Neuronal stem cell (in vitro differentiated cells): ENCODE measurements around the gene NOS1.

Experiments
- DNase-seq: peaks from one replicate; pipeline ENCODE4 v3.0.0-alpha.2; 2013; ENCODE audit warnings: low spot score
- H2AFZ ChIP-seq: one replicate; pipeline ENCODE4 v1.6.1; 2013; ENCODE audit warnings: mild to moderate bottlenecking, low read length, inconsistent platforms
- H2AK5ac ChIP-seq: 2 replicates; pipeline ENCODE4 v1.6.1; 2013; ENCODE audit warnings: low read depth, mild to moderate bottlenecking, inconsistent platforms, low read length, moderate library complexity, mixed read lengths
- H2BK120ac ChIP-seq: 2 replicates; pipeline ENCODE4 v1.6.1; 2013; ENCODE audit warnings: low read depth, mild to moderate bottlenecking, inconsistent platforms, low read length, moderate library complexity, mixed read lengths
- H2BK12ac ChIP-seq: one replicate; pipeline ENCODE4 v1.6.1; 2013; ENCODE audit warnings: low read length, inconsistent platforms
- H2BK15ac ChIP-seq: 2 replicates; pipeline ENCODE4 v1.6.1; 2013; ENCODE audit warnings: mild to moderate bottlenecking, low read length, inconsistent platforms, mixed read lengths
- H2BK5ac ChIP-seq: one replicate; pipeline ENCODE4 v1.6.1; 2013; ENCODE audit warnings: inconsistent platforms, mild to moderate bottlenecking, low read length, moderate library complexity
- H3K14ac ChIP-seq: one replicate; pipeline ENCODE4 v1.6.1; 2013; ENCODE audit warnings: low read length, inconsistent platforms
- H3K18ac ChIP-seq: 2 replicates; pipeline ENCODE4 v1.6.1; 2013; ENCODE audit warnings: low read length, inconsistent platforms
- H3K23ac ChIP-seq: 2 replicates; pipeline ENCODE4 v1.6.1; 2013; ENCODE audit warnings: low read depth, mild to moderate bottlenecking, mixed read lengths, low read length, inconsistent platforms; ENCODE audit not compliant: poor library complexity
- H3K27ac ChIP-seq: replicated peaks from 3 replicates; pipeline ENCODE4 v1.5.1; 2013; ENCODE audit warnings: low read length, inconsistent platforms
- H3K27me3 ChIP-seq, 3 experiments: 2 replicates each; pipeline ENCODE4 v1.6.1; 2013; ENCODE audit warnings: low read length in 3 of 3, mild to moderate bottlenecking in 2 of 3, inconsistent platforms in 1 of 3, low read depth in 1 of 3, mixed read lengths in 1 of 3, moderate library complexity in 1 of 3; ENCODE audit not compliant: control insufficient read depth in 3 of 3, insufficient read depth in 3 of 3
- H3K36me3 ChIP-seq, 2 donors: replicated peaks in 1 of 2; 2 replicates each; pipeline ENCODE4 v1.6.1; 2013; ENCODE audit warnings: low read length in 2 of 2; ENCODE audit not compliant: control insufficient read depth in 2 of 2, insufficient read depth in 2 of 2
- H3K4ac ChIP-seq: 2 replicates; pipeline ENCODE4 v1.6.1; 2013; ENCODE audit warnings: inconsistent platforms, mild to moderate bottlenecking, low read length, moderate library complexity
- H3K4me1 ChIP-seq, 2 donors: 1 replicate in 1 of 2; 2 replicates in 1 of 2; pipeline ENCODE4 v1.6.1; 2013; ENCODE audit warnings: low read length in 2 of 2, low read depth in 1 of 2; ENCODE audit not compliant: control insufficient read depth in 2 of 2, insufficient read depth in 1 of 2
- H3K4me2 ChIP-seq: one replicate; pipeline ENCODE4 v1.6.1; 2013; ENCODE audit warnings: mild to moderate bottlenecking, low read length, inconsistent platforms; ENCODE audit not compliant: insufficient read depth, poor library complexity, severe bottlenecking
- H3K4me3 ChIP-seq, 2 donors: 2 replicates each; pipeline ENCODE4 v1.5.1; 2013; ENCODE audit warnings: low read length in 2 of 2, mild to moderate bottlenecking in 2 of 2, inconsistent platforms in 1 of 2, moderate library complexity in 1 of 2
- H3K79me1 ChIP-seq: one replicate; pipeline ENCODE4 v1.6.1; 2013; ENCODE audit warnings: low read depth, mild to moderate bottlenecking, inconsistent platforms, low read length, moderate library complexity
- H3K9ac ChIP-seq: one replicate; pipeline ENCODE4 v1.6.1; 2013; ENCODE audit warnings: mild to moderate bottlenecking, low read depth, low read length, inconsistent platforms; ENCODE audit not compliant: poor library complexity
- H3K9me3 ChIP-seq, 2 donors: replicated peaks in 1 of 2; 2 replicates each; pipeline versions ENCODE3 to v1.6.1; 2013; ENCODE audit warnings: low read length in 2 of 2, mild to moderate bottlenecking in 2 of 2, inconsistent platforms in 1 of 2, low read depth in 1 of 2, mixed read lengths in 1 of 2, moderate library complexity in 1 of 2; ENCODE audit not compliant: control insufficient read depth in 2 of 2, insufficient read depth in 1 of 2
- H4K8ac ChIP-seq: one replicate; pipeline ENCODE4 v1.6.1; 2013; ENCODE audit warnings: low read depth, mild to moderate bottlenecking, inconsistent platforms, low read length, moderate library complexity
- H4K91ac ChIP-seq: one replicate; pipeline ENCODE4 v1.6.1; 2013; ENCODE audit warnings: low read length, low read depth, mild to moderate bottlenecking, inconsistent platforms; ENCODE audit not compliant: poor library complexity
- WGBS, 2 donors: extraction: QIAGEN DNeasy Blood & Tissue Kit; methylation state at CpG; one replicate each; pipeline ENCODE4 v1.1.7; 2013; ENCODE audit warnings: missing lambda C conversion rate in 2 of 2, mixed read lengths in 1 of 2; ENCODE audit not compliant: insufficient read length in 2 of 2, insufficient replicate concordance in 1 of 2; ENCODE audit errors: extremely low coverage in 2 of 2; 5-methylcytosine and 5-hydroxymethylcytosine counted together

NOS1 gene

GRCh38 chr12:117180758-117181467 lies 180.5 kb downstream of the NOS1 start:
- Histone ChIP-seq H2BK120ac (no peak overlapping the region), H2BK15ac (no peak overlapping the region), H2BK5ac (no peak overlapping the region), H4K91ac (no peak overlapping the region), H3K18ac (no peak overlapping the region), H3K4me3 (no peak overlapping the region), H2AK5ac (no peak overlapping the region), H3K36me3 (peaks cover 36 to 99% of the 10 kb centered on the region in 2 donors), H2BK12ac (no peak overlapping the region), H3K79me1 (peaks cover 3% of the 10 kb centered on the region), H3K4me2 (no peak overlapping the region), H3K4me1 (no peaks in the 10 kb centered on the region), H3K14ac (no peak overlapping the region), H3K9ac (no peak overlapping the region), H3K23ac (no peak overlapping the region), H3K27me3 (no peaks in the 10 kb centered on the region), H3K4ac (no peak overlapping the region), H3K27ac (no peak overlapping the region), H2AFZ (no peak overlapping the region), H4K8ac (no peak overlapping the region), H3K9me3 (peaks cover 2 to 24% of the 10 kb centered on the region in 2 donors)
- no CpG with 5 or more reads among the region's 4 CpGs for WGBS, 2 donors
- no peak for DNase-seq

- Histone ChIP-seq H3K4me1 (no peaks in the 10 kb centered on the region), H3K23ac (no peak overlapping the region), H2BK120ac (no peak overlapping the region), H3K27ac (no peak overlapping the region), H3K4me2 (no peak overlapping the region), H3K27me3 (no peaks in the 10 kb centered on the region), H3K9me3 (peaks cover 2 to 24% of the 10 kb centered on the region in 2 donors), H4K8ac (no peak overlapping the region), H2AK5ac (no peak overlapping the region), H2AFZ (no peak overlapping the region), H2BK5ac (peak overlapping the region; percentile 8), H3K36me3 (peaks cover 45 to 100% of the 10 kb centered on the region in 2 donors), H3K79me1 (peaks cover 3% of the 10 kb centered on the region), H3K9ac (no peak overlapping the region), H3K14ac (no peak overlapping the region), H3K4me3 (no peak overlapping the region), H2BK15ac (no peak overlapping the region), H3K4ac (no peak overlapping the region), H2BK12ac (no peak overlapping the region), H4K91ac (no peak overlapping the region), H3K18ac (no peak overlapping the region)
- DNase-seq: no peak
- no CpG with 5 or more reads among the region's 2 CpGs for WGBS, 2 donors
These were observed 182.7 kb downstream of the NOS1 start for GRCh38 chr12:117178745-117179144.

- H2AK5ac ChIP-seq: no peak overlapping the region
- peaks cover 3% of the 10 kb centered on the region for H3K79me1 ChIP-seq
- peak overlapping the region; percentile 8 for H2BK5ac ChIP-seq
- H3K9ac ChIP-seq: no peak overlapping the region
- no peak overlapping the region for H2BK15ac ChIP-seq
- peak overlapping the region; percentile 78 for H3K4ac ChIP-seq
- H3K18ac ChIP-seq: no peak overlapping the region
- H3K4me2 ChIP-seq: no peak overlapping the region
- no peak overlapping the region for H4K91ac ChIP-seq
- H3K4me3 ChIP-seq: no peak overlapping the region
- H2BK120ac ChIP-seq: no peak overlapping the region
- H3K27me3 ChIP-seq: no peaks in the 10 kb centered on the region
- H3K36me3 ChIP-seq: peaks cover 48 to 100% of the 10 kb centered on the region in 2 donors
- peaks cover 2 to 23% of the 10 kb centered on the region in 2 donors for H3K9me3 ChIP-seq
- no CpG with 5 or more reads among the region's 10 CpGs for WGBS, 2 donors
- peak overlapping the region; percentile 89 for H3K23ac ChIP-seq
- H2BK12ac ChIP-seq: peak overlapping the region; percentile 16
- no peak overlapping the region for H3K27ac ChIP-seq
- no peaks in the 10 kb centered on the region for H3K4me1 ChIP-seq
- H4K8ac ChIP-seq: no peak overlapping the region
- no peak overlapping the region for H3K14ac ChIP-seq
- no peak for DNase-seq
- H2AFZ ChIP-seq: no peak overlapping the region
These were observed 183.1 kb downstream of the NOS1 start for GRCh38 chr12:117178301-117178700.

GRCh38 chr12:117172168-117172567 lies 189.3 kb downstream of the NOS1 start:
- Histone ChIP-seq H4K91ac (no peak overlapping the region), H2AK5ac (no peak overlapping the region), H3K14ac (no peak overlapping the region), H3K9me3 (no peaks in the 10 kb centered on the region), H3K4me2 (no peak overlapping the region), H3K4me3 (no peak overlapping the region), H3K4ac (no peak overlapping the region), H3K9ac (no peak overlapping the region), H2BK5ac (no peak overlapping the region), H2BK15ac (no peak overlapping the region), H3K4me1 (no peaks in the 10 kb centered on the region), H3K23ac (no peak overlapping the region), H3K27me3 (no peaks in the 10 kb centered on the region), H2AFZ (no peak overlapping the region), H3K36me3 (peaks cover 45 to 98% of the 10 kb centered on the region in 2 donors), H3K79me1 (no peaks in the 10 kb centered on the region), H3K27ac (no peak overlapping the region), H2BK12ac (no peak overlapping the region), H3K18ac (no peak overlapping the region), H4K8ac (no peak overlapping the region), H2BK120ac (no peak overlapping the region)
- DNase-seq: no peak
- WGBS, 2 donors: no CpG with 5 or more reads among the region's 3 CpGs
